GM21360 (cell line): ENCODE data around the gene MSL3B.

Experiments
- ATAC-seq: cut with Tn5 transposase; IDR thresholded peaks from one replicate; pipeline ENCODE4 v1.9.1; 2021; ENCODE audit warnings: mild to moderate bottlenecking, moderate library complexity; ENCODE audit not compliant: unreplicated experiment

MSL3B gene

GRCh38 chr2:233853883-233854240, 14.3 kb downstream of the MSL3B start:
- ATAC-seq, result no peak

- no peak for ATAC-seq
These were observed 14.8 kb downstream of the MSL3B start for GRCh38 chr2:233853353-233853752.

GRCh38 chr2:233852056-233852455, 16.1 kb downstream of the MSL3B start:
- no peak for ATAC-seq

GRCh38 chr2:233851169-233851568, 17.0 kb downstream of the MSL3B start:
- no peak for ATAC-seq

GRCh38 chr2:233850745-233851144, 17.4 kb downstream of the MSL3B start:
- ATAC-seq, result no peak

- ATAC-seq, result no peak
These were observed 18.4 kb downstream of the MSL3B start for GRCh38 chr2:233849607-233850271.

GRCh38 chr2:233848276-233848675, 19.9 kb downstream of the MSL3B start:
- no peak for ATAC-seq

GRCh38 chr2:233847248-233847898, 20.8 kb downstream of the MSL3B start:
- no peak for ATAC-seq

GRCh38 chr2:233846387-233847247, 21.6 kb downstream of the MSL3B start:
- ATAC-seq, result no peak

GRCh38 chr2:233845301-233846060, 22.7 kb downstream of the MSL3B start:
- ATAC-seq, result no peak

- no peak for ATAC-seq
These were observed 23.4 kb downstream of the MSL3B start for GRCh38 chr2:233844836-233845235.

GRCh38 chr2:233844064-233844807, 23.9 kb downstream of the MSL3B start:
- ATAC-seq, result no peak

- ATAC-seq, result no peak
These were observed 27.0 kb downstream of the MSL3B start for GRCh38 chr2:233841183-233841582.

GRCh38 chr2:233840520-233840919, 27.7 kb downstream of the MSL3B start:
- ATAC-seq, result no peak

GRCh38 chr2:233839447-233839820, 28.8 kb downstream of the MSL3B start:
- ATAC-seq, result no peak

- no peak for ATAC-seq
These were observed 29.3 kb downstream of the MSL3B start for GRCh38 chr2:233838726-233839446.

GRCh38 chr2:233838251-233838650, 29.9 kb downstream of the MSL3B start:
- no peak for ATAC-seq

- ATAC-seq, result no peak
These were observed 30.4 kb downstream of the MSL3B start for GRCh38 chr2:233837694-233838229.

GRCh38 chr2:233836359-233836758, 31.8 kb downstream of the MSL3B start:
- ATAC-seq, result no peak
